Measurements from ENCODE around the gene ZIC5.
A peak's percentile ranks its signal among the peaks of the same experiment; 100 is the strongest.
"Not testable (repeated sequence)": the region's sequence is repeated elsewhere in the genome, so short reads cannot be mapped to it uniquely, and the experiment has no call there.

ZIC5 gene

DNA sequence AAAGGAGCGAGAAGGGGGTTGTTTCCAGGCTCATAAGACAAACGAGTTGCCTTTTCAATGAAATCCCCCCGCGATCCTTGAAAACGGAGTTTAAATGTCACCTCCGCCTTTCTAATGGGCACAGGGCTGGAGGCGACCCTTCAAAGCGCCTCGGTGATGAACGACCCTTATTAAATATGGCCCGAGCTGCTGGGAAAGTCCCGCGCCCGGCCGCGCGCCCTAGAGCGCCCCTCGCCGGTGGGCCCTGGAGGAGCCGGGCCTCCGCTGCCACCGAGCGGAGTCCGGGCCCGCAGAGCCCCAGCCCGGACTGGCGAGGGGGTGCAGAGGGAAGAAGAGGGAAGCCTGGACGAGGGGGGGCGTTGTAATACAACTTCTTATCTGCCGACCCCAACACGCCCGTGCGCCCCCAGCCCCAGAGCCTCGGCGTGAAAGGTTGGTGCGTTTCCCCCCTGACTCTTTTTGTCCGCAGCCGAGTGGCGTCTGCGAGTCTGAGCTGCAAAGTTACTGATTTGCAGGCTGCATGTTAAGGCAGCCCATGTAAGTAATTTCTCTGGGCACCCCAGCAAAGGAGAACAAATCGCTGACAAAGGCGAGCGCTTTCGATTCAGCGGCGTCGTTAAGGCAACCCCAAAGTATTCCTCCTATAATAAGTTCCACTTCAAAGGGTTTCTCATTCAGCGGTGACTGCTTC, 11.9 kb downstream of the ZIC5 start:
- no peak for DNase-seq

DNA sequence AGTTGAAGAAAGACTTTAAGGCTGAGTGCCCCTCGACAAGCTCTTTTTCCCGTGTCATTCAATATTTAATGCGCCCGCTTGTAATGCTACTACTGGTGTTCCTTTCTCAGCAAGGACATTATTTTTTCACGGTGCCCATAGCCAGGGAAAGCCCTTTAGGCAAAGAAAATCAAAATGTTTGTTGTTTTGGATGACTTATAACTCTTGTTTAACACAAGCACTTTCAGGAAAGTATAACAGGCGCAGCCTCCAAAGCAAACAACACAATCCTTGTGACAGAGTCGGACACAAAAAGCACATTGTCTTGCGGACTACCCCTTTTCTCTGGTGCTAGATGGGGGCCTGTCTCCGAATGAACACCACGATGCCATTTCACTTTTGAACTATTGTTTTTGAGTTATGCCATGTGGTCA, 12.4 kb downstream of the ZIC5 start:
- DNase-seq: no peak

GRCh38 chr13:99958406-99959126, 13.0 kb downstream of the ZIC5 start:
- DNase-seq: no peak

- DNase-seq: peak; percentile 71
Observed at GRCh38 chr13:99956473-99957349, 14.9 kb downstream of the ZIC5 start.

- DNase-seq: no peak
Observed at GRCh38 chr13:99955747-99956472, 15.7 kb downstream of the ZIC5 start.

DNA sequence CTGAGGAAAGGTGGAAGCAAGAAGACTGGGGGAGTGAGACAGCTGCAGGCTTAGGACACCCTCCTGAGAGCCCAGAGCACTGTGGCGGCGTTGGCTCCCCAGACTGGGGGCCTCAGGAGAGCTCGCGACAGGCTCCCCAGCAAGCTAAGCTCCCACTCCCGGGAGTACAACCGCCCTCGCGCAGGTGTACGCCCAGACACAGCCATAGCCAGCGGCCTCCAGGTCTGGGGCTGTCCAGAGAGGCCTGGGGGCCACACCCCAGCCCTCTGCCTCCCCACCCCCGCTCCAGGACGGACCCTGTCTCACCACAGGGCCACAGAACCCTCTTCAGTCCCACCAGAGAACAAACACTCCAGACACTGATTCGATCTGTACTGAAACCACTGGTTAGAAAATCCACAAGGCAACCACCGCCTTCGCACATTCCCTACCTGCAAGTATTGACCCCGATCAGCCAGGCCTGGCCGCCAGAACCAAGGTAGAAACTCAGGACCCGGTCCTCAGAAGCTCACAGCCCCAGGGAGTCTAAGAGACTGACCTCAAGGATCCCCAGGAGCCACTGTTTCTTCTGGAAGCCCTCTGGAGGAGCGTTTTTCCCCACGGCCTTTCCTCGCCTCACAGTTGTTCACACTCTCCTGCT, 16.3 kb downstream of the ZIC5 start:
- DNase-seq: no peak

DNA sequence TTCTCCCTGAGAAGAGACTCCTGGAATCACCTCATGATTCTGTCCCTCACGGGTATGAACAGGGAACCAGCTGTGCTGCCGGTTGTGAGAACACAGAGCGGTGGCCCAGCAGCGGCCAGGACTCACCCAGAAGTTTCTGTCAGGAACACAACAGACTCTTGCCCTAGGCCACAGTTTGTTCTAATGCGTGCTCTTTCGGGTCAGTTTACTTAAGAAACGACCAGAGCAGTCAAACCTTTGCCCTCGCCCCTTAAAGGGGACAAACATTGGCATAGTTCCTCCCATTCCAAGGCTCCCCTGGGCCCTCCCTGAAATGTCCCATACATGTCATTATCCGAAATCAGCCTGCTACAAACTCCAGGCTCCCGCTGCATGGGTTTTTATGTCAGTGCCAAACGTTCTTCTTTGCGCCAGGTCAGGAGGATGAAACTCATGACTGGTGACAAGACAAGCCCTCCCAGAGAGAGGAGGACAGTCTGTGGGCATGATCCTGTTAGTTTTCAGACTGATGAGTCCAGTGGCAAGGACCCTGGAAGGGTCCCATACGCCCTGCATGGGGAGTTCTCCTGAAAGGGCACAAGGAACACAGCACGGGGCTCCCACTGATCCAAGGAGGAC, 18.3 kb downstream of the ZIC5 start:
- no peak for DNase-seq

GRCh38 chr13:99951666-99952065, 19.9 kb downstream of the ZIC5 start:
- DNase-seq: not testable (repeated sequence)

DNA sequence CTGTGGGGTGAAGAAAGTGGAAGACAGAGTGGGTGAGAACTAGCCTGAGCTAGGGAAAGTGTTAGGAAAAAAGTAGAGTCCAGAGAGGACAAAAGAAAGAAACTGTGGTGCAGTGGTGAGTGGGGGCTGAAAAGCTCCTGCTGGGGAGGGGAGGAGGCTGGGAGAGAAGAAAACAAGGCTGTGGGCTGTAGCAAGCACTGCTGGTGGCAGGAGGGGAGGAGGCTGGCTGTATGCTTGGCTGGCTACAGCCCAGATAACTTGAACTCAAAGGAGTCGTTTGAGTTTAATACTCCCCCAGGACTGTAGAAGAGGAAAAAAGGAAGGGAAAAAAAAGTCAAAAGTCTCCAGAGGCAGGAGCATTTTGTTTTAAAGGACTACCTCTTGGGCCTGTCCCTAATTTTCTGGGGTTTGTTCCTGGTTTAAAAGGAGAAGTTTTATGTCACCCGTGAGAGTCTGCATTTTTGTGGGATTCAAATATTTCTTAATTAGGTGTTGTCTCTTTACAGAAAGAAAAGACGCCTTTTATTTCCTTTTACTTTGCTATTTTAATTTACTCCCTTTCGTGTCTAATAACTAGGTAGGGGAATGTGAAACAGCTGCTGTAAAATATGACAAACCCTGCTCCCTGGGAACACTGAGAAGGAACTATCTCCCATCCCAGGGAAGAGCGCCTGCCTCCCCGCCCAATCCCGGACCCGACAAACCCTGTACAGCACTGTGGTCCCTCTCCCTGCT, 21.7 kb downstream of the ZIC5 start:
- DNase-seq: no peak

GRCh38 chr13:99948907-99949678, 22.5 kb downstream of the ZIC5 start:
- DNase-seq: no peak

DNA sequence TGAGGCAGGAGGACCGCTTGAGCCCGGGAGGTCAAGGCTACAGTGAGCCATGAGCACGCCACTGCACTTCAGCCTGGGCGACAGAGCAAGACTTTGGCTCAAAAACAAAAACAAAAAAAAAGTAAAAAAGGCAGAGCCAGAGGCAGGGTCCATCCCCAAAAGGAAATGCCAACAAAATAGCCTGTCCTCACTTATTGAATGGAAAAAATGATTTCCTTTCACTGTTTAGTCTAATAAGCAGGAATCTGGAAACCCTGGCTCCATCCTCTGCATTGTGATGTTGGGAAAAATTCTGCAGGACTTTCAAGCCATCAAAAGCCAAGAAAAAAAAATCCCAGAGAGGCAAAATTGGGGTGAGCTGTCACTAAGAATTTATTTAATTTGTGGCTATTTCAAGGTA, 23.2 kb downstream of the ZIC5 start:
- DNase-seq: no peak

DNA sequence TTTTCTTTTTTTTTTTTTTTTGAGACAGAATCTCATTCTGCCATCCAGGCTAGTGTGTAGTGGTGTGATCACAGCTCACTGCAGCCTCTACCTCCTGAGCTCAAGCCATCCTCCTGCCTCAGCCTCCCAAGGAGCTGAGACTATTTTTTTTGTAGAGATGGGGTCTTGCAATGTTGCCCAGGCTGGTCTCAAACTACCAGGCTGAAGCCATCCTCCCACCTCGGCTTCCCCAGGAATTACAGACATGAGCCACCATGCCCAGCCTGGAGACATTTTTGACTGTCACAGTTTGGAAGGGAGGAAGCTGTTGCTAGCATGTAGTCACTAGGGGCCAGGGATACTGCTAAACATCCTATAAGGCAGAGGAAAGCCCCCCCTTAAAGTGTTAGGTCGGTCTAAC, 23.9 kb downstream of the ZIC5 start:
- no peak for DNase-seq

GRCh38 chr13:99945515-99945914, 26.1 kb downstream of the ZIC5 start:
- not testable (repeated sequence) for DNase-seq

GRCh38 chr13:99944606-99945005, 27.0 kb downstream of the ZIC5 start:
- DNase-seq: no peak

DNA sequence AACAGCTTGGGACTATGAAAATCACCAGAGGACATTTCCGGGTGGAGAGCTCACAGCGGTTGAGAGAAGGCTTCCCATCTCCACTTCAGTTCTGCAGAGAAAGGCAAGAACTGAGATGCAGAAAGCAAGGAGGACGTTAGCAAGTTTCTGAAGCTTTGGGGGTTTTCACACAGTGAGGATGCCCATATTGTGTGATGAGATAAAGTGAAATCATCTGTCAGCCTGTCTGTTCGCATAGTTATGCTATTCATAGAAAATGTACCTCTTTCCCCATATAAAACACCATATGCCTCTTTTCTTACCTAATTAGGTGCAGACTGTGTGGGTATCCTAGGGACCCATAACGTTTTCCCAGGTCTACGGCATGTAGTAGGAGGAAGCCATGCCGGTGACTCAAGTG, 27.5 kb downstream of the ZIC5 start:
- DNase-seq: no peak

- no peak for DNase-seq
Observed at GRCh38 chr13:99941911-99942310, 29.7 kb downstream of the ZIC5 start.

GRCh38 chr13:99941086-99941485, 30.5 kb downstream of the ZIC5 start:
- no peak for DNase-seq

- DNase-seq: no peak
Observed at GRCh38 chr13:99938635-99939034, 32.9 kb downstream of the ZIC5 start.

- DNase-seq: no peak
Observed at GRCh38 chr13:99935772-99936171, 35.8 kb downstream of the ZIC5 start.

DNA sequence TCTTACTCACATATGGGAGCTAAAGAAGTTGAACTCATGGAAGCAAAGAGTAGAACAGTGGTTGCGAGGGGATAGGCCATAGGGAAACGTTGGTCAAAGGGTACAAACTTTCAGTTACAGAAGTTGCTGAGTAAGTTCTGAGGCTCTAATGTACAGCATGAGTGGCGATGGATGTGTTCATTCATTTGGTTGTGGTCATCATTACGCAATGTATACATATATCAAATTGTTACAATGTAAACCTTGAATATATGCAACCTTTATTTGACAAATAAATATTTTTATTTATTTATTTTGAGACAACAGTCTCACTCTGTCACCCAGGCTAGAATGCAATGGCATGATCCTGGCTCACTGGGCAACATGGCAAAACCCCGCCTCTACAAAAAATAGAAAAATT, 38.7 kb downstream of the ZIC5 start:
- no peak for DNase-seq

Measured in NCI-H345 (cell line).